Left ventricle myocardium inferior (tissue), 1 donor: ENCODE measurements around the gene C2CD5. TPM values are rescaled to one million over a fixed set of nuclear protein-coding genes. Genes with fewer than 3 reads are reported as not detected.

Source experiments
- DNase-seq: peaks from one replicate; pipeline ENCODE4 v3.0.0-alpha.2; 2020
- H3K27ac ChIP-seq: fragments of 200-600 bp; replicated peaks from 2 replicates; pipeline ENCODE4 v1.8.0; 2021
- H3K27me3 ChIP-seq: fragments of 200-600 bp; 2 replicates; pipeline ENCODE4 v1.8.0; 2021; ENCODE audit warnings: low read depth
- H3K36me3 ChIP-seq: fragments of 200-600 bp; 2 replicates; pipeline ENCODE4 v1.8.0; 2021
- H3K4me1 ChIP-seq: fragments of 200-600 bp; 2 replicates; pipeline ENCODE4 v1.8.0; 2021
- H3K4me3 ChIP-seq: fragments of 200-600 bp; 2 replicates; pipeline ENCODE4 v1.8.0; 2021; ENCODE audit warnings: mild to moderate bottlenecking, moderate library complexity
- H3K9me3 ChIP-seq: fragments of 200-600 bp; replicated peaks from 2 replicates; pipeline ENCODE4 v1.8.0; 2021
- intact Hi-C: fragments of 100-400 bp; cut with micrococcal nuclease; formaldehyde crosslinking; loops from one replicate; pipeline ENCODE4 v1.11.0; 2022
- total RNA-seq: library from RNA; stranded (reverse); fragmentation: NEBNext Ultra II Directional; extraction: Animal tissue kit (Norgen Biotek cat#: 25700); gene quantifications from one replicate; pipeline ENCODE4 v1.2.1, GENCODE V29; 2021
- TF ChIP-seq, protein P1 (sequence below): fragments of 200-600 bp; IDR thresholded peaks from 2 replicates; pipeline ENCODE4 v1.8.0; 2021; ENCODE audit warnings: antibody characterized with exemption, mild to moderate bottlenecking, borderline replicate concordance
- donor health status: DM: no; HTN: yes; CAD: no; lungs with severe emphysema.

The C2CD5 gene
- total RNA-seq, 1 donor from 2014 or later = 22.5 TPM

DNA sequence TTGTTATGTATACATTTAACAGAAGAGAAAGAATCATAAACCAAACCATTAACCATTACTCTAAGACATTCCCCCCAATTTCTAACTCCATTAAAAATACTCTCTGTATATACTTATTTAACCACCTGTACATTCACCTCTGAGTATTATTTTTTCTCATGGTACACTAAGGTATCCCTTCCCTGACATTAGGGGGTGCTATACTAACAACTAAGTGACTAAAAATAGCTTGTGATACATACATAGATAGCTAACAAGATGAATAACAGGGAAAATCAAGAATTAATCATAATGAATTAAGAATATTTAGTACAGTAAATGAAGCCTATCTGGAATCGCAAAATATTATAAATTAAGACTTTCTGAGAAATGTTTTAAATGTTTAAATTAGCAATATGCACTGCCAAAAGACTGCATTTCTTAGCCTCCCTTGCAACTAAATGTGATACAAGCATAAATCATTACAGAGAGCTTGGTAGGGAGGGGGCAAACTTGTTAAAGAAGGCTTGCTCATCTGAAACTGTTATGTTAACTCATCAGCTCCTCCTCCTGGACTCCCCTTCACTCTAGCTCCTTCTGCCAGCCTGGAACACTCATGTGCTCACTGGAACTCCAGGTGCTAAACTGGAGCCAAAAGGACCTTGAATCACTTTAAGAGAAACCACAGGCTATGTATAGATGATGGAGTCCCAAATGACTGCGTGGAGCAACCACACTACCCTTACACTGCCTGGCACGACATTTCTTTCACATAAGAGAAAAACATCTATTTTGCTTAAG is 14.9 kb downstream of the C2CD5 start:
- no peak for DNase-seq
- H3K27me3 ChIP-seq = no peaks in the 10 kb centered on the region
- no peaks in the 10 kb centered on the region for H3K9me3 ChIP-seq
- H3K27ac ChIP-seq = no peak overlapping the region
- H3K4me3 ChIP-seq = no peak overlapping the region
- TF ChIP-seq, protein P1, sequence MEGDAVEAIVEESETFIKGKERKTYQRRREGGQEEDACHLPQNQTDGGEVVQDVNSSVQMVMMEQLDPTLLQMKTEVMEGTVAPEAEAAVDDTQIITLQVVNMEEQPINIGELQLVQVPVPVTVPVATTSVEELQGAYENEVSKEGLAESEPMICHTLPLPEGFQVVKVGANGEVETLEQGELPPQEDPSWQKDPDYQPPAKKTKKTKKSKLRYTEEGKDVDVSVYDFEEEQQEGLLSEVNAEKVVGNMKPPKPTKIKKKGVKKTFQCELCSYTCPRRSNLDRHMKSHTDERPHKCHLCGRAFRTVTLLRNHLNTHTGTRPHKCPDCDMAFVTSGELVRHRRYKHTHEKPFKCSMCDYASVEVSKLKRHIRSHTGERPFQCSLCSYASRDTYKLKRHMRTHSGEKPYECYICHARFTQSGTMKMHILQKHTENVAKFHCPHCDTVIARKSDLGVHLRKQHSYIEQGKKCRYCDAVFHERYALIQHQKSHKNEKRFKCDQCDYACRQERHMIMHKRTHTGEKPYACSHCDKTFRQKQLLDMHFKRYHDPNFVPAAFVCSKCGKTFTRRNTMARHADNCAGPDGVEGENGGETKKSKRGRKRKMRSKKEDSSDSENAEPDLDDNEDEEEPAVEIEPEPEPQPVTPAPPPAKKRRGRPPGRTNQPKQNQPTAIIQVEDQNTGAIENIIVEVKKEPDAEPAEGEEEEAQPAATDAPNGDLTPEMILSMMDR = peak; percentile 56
- H3K36me3 ChIP-seq = peaks cover 62% of the 10 kb centered on the region
- intact Hi-C loops = no loop called here
- H3K4me1 ChIP-seq = peaks cover 22% of the 10 kb centered on the region

DNA sequence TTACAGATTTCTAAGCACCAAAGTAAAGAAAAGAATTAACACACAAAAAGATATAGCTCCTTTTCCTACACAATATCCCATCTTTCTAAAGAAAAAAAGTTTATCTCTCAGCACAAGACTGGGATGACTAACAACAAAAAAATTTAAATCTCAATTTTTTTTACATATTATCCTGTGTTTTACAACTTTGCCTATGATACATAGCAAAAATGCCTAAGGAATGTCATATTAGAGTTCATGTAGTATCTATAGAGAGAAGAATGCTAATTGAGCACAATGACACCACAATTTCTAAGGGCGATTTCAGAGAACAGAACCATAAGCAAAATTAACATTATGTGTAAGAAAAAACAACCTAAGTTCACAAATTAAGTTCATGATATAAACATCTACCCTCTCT is 16.3 kb downstream of the C2CD5 start:
- intact Hi-C loops = no loop called here
- Histone ChIP-seq H3K27ac (no peak overlapping the region), H3K27me3 (no peaks in the 10 kb centered on the region), H3K9me3 (no peaks in the 10 kb centered on the region), H3K4me1 (peaks cover 17% of the 10 kb centered on the region), H3K36me3 (peaks cover 62% of the 10 kb centered on the region), H3K4me3 (no peak overlapping the region)
- DNase-seq = no peak
- TF ChIP-seq, protein P1 = no peak

DNA sequence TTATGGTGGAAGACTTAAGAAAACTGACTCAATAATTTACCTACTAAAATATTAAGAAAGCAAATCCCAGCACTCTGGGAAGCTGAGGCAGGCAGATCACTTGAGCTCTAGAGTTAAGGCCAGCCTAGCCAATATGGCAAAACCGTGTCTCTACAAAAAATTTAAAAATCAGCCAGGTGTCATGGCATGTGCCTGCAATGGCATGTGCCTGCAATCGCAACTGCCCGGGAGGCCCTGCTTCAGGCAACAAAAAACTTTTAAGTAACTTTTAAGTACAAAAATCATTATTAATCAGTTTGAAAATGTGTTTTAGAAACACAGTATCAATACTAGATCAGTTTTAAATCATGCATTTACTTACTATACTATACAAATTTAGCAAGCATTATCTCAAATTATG is 17.5 kb downstream of the C2CD5 start:
- Histone ChIP-seq H3K9me3 (no peaks in the 10 kb centered on the region), H3K36me3 (peaks cover 63% of the 10 kb centered on the region), H3K4me3 (no peak overlapping the region), H3K27ac (no peak overlapping the region), H3K4me1 (peaks cover 7% of the 10 kb centered on the region), H3K27me3 (no peaks in the 10 kb centered on the region)
- TF ChIP-seq, protein P1 = no peak
- intact Hi-C loops = no loop called here
- DNase-seq = no peak

DNA sequence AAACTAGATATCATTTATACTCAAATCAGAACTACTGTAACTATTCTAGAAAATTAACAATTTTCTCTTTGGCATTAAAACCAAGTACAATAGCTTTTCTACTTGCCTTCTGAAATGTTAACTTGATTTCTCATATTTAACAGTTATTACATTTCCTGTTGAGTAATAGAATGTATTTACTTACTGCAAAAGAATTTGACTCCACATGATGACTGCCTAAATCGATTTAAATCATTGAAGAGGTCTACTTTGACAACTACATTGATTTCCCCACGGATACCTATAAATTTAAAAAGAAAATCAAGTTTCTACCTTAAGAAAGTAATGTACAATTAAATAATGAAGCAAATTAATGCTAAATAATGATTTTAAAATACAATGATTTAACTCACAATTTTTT is 18.9 kb downstream of the C2CD5 start:
- no peaks in the 10 kb centered on the region for H3K27me3 ChIP-seq
- peaks cover 56% of the 10 kb centered on the region for H3K36me3 ChIP-seq
- TF ChIP-seq, protein P1 = no peak
- H3K4me1 ChIP-seq = peaks cover 4% of the 10 kb centered on the region
- no peak for DNase-seq
- intact Hi-C loops = no loop called here
- H3K27ac ChIP-seq = no peak overlapping the region
- no peak overlapping the region for H3K4me3 ChIP-seq
- H3K9me3 ChIP-seq = no peaks in the 10 kb centered on the region

DNA sequence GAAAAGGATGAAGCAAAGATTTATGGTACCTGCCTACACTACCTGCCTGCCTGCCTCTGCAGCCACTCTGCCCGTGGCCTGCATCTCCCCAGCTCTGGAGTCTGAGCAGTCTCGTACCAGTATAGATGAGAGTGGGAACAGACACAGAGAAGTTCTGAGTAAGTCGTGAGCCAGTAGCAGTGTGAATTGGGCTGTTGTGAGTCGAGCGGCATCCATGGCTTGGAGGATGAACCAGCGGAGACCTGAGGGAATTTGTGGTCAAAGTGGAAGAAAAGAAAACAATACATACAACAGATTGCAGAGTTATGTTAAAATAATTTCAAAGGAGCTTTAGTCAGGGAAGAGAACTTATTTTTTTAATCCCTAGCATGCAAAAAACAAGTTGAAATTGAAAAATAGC is 25.3 kb downstream of the C2CD5 start:
- peaks cover 47% of the 10 kb centered on the region for H3K36me3 ChIP-seq

More for the DNA sequence above, 25.3 kb downstream of the C2CD5 start:
- Histone ChIP-seq H3K27me3 (no peaks in the 10 kb centered on the region), H3K4me1 (peaks cover 10% of the 10 kb centered on the region), H3K9me3 (no peaks in the 10 kb centered on the region), H3K27ac (no peak overlapping the region), H3K4me3 (no peak overlapping the region)
- TF ChIP-seq, protein P1 = no peak
- intact Hi-C loops = no loop called here
- DNase-seq = no peak
